Stimulated activated CD8-positive, alpha-beta memory T cell treated with anti-CD3 and anti-CD28 coated beads, Interleukin-15, amount 100 ng/mL, for 4 hours (primary cell): ENCODE measurements around the gene TSPEAR.

Experiments used
- DNase-seq, 2 donors: peaks; one replicate each; pipeline ENCODE4 v3.0.0-alpha.2; 2020; ENCODE audit warnings: low read depth in 2 of 2

Gene TSPEAR

GRCh38 chr21:44720170-44720569, 8.8 kb upstream of the TSPEAR start:
- DNase-seq: no peak

DNA sequence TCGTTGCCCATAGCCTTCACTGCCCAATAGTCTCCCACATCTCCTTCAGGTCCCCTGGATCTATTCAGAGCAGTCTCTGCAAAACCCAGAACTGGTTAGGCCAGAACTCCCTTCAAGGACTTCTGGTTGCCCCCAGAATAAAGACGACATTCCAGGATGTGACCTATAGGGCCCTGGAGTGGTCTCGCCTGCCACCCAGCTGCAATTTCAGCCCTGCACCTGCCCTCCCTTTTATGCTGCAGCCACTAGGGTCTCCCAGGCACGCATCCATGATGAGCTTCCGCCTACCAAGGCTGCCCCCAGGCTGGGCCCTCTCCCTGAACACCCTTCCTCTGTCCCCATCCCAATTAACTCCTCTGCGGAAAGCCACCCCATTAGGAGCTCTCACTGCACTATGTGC, 7.2 kb upstream of the TSPEAR start:
- DNase-seq: no peak

- DNase-seq: no peak
Measured at GRCh38 chr21:44718093-44718492, 6.7 kb upstream of the TSPEAR start.

DNA sequence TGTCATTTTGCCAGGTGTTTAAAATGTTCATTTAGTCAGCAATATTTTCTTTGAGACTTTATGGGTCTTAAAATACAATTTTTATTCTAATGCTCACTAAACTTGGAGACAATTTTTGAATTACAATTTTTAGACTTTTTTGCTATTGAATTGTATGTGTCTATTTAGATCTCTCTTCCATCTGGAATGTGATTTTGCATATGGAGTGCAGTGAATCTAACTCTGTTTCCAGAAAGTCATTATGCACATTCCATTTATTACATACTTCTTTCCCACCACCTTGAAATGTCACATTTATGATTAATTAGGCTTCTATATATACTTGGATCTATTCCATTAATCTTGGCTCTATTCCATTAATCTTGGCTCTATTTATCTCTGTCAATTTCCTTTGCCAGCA, 5.6 kb upstream of the TSPEAR start:
- no peak for DNase-seq

GRCh38 chr21:44714905-44715304, 3.5 kb upstream of the TSPEAR start:
- no peak for DNase-seq

DNA sequence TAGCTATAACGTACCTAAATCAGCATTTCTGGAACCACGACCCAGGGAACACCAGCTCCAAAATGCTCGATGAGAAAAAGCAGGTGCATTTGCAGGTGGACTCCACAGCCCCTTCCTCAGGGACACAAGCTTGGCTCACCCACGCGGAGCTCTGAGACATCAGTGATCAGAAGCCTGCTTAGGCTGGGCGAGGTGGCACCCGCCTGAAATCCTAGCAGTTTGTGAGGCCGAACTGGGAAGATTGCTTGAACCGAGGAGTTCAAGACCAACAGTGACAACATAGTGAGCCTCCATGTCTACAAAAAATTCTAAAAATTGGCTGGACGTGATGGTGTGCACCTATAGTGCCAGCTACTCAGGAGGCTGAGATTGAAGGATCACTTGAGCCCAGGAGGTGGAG, 2.5 kb upstream of the TSPEAR start:
- no peak for DNase-seq

DNA sequence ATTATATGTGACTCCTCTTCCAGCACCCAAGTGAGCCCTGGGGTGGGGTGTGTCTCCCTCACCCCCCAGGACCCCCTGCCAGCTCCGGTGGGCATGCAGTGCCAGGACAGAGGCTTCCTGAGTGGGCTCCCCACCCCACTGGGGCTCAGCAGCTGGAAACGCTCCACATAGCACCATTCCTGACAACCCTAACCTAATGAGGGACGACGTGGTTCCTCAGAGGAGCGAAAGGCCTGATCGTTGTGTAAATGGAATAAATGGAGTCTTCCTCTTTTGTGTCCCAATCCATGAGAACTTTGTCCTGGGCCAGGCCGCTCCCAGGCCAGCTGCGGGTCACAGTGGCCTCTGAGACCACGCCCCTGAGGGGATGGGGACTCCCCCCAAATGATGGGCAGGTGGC, 1.8 kb upstream of the TSPEAR start:
- no peak for DNase-seq

GRCh38 chr21:44712203-44713028, 1.0 kb upstream of the TSPEAR start:
- DNase-seq: no peak

DNA sequence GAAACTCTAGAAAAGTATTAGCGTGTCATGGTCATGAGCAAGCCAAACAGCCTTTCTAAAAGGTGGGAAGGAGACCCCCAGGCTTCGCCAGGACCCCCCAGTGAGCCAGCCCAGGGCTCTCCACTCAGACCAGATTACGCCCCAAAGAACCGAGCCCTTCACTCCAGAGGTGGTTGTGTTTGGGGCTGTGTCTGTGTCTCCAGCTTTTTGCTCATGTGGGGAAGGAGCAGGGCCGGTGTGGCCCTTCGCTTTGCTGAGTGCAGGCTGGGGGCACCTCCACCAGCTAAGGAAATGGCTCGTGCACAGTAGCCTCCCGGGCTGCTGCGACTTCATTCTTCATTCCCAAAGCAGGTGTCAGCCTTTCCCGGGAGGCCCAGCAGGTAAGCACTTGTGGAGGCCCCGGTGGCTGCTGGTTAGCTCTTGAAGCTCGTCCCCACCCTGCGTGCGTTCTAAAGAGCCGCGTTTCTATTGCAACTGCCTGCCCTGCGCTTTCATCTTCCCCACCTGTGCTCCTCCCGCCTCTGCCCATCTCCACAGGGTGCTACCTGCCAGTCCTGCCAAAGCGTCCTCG, 531 bp downstream of the TSPEAR start:
- no peak for DNase-seq

DNA sequence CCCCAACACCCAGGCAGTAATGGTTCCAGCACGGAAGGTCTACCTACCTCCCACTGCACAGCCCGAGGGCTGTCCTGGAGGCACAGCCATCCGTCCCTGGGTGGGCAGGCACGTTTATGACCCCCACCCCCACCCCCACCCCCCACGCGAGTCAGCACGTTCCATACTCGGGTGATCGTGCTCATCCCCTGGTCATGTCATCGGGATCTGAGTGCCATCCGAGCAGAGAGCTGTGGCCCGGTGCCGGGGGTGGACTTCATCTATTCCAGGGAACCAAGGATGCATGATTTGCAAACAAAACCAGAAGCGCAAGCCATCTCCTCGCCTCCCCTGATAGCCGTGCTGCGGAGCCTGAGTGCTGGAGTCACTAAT, 1.1 kb downstream of the TSPEAR start:
- DNase-seq: no peak

DNA sequence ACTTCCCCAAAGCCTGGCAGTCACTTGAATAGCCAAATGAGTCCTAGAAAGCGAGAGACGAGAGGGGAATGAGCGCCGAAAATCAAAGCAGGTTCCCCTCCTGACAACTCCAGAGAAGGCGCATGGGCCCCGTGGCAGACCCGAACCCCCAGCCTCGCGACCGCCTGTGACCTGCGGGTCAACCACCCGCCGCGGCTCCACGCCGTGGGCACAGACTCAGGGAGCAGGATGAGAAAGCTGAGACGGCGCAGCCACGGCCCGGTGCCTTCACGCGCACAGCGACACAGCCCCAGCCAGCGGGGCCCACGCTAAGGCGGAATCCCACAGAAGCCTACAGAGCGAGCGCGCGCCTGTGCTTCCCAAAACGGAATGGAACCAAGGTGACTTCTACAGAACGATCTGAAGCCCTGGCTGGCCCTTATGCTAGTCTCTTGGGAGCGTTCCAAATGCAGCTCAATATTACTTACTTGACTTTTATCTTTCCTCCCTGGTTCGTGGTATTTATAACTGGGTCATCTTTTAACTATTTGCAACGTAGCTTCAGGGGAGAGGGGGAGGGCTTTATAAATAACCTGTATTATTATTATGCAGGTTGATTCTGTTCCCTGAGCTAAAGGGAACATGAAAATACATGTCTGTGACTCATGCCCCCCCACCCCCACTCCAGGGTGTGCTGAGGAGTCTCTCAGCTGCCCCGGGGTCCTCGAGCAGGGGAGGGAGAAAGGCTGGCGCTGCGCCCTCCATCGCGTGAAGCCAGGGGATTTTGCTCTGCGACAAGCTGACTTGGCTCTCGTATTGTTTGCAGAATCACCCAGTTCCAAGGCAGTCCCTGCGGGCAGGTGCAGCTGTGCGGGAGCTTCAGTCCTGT, 1.7 kb downstream of the TSPEAR start:
- DNase-seq: peak in 1 of 2 donors; percentile 20

DNA sequence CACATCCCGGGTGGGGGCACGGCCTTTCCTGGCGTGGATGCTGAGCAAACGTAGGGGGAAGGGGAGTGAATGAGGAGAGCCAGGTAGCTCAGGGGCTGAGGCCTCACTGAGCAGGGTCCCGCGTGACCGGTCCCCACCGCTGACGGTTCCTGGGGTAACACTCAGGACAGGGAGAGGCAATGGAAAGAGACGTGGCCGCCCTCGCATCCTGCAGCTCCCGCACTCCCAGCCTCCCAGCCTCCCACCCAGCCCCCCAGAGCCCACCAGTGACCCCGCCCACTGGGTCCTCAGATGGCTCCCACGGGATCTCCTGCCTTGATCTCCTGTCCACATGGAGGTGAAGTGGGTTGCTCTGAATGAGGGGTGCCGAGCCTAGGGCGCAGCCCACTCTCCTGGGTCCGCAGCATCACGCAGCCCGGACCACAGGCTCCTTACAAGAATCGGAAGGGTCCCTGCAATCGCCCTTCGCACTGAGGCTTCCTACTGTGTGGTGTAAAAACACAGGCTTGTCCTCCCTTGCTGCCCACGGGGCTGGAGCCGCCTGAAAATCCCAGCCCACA, 2.4 kb downstream of the TSPEAR start:
- DNase-seq: no peak

DNA sequence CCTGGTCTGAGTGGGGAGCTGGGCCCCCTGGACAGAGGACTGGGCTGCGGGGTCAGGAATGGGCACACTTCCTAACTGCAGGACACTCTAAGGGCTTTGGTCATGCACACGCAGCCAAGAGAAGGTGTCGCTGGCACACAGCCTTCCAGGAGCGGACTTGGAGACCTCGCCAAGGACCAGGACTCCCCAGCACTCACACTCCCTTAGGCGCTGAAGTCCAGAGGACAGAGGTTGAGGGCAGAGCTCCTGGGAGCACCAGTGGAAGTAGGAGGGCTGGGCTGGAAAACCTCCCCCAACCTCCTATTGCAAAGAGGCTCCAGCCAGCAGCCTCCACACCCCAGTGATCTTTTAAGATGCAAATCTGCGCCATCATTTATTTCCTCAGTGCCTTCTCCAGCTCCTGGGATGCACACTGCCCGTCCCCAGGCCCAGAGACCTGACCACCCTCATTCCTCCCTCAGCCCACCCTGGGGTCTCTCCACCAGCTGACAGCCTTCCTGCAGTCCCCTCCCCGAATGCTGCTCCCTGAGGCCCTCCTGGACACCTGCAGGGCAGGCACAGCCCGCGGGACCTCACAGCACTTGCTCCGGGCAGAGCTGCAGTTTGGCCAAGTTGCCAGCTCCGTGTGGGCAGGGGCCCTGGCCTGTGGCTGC, 3.0 kb downstream of the TSPEAR start:
- no peak for DNase-seq

GRCh38 chr21:44706706-44707581, 4.4 kb downstream of the TSPEAR start:
- no peak for DNase-seq

GRCh38 chr21:44706026-44706705, 5.2 kb downstream of the TSPEAR start:
- no peak for DNase-seq

DNA sequence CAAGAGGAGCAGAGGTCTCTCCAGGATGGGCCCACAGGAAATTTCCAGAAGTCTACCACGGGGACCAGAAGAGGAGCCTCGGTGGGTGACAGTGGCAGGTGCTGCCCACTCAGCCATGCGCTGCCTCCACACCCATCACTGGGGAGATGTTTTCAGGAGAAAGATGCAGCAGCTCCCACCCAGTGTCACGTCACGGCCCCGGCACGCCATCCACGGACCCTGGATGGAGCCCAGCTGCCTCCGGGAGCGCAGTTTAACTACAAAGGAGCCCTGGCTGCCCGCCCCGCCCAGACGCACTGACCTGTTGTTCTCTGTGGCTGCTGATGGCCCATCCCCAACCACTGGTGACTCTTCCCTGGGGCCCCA, 6.8 kb downstream of the TSPEAR start:
- DNase-seq: no peak

DNA sequence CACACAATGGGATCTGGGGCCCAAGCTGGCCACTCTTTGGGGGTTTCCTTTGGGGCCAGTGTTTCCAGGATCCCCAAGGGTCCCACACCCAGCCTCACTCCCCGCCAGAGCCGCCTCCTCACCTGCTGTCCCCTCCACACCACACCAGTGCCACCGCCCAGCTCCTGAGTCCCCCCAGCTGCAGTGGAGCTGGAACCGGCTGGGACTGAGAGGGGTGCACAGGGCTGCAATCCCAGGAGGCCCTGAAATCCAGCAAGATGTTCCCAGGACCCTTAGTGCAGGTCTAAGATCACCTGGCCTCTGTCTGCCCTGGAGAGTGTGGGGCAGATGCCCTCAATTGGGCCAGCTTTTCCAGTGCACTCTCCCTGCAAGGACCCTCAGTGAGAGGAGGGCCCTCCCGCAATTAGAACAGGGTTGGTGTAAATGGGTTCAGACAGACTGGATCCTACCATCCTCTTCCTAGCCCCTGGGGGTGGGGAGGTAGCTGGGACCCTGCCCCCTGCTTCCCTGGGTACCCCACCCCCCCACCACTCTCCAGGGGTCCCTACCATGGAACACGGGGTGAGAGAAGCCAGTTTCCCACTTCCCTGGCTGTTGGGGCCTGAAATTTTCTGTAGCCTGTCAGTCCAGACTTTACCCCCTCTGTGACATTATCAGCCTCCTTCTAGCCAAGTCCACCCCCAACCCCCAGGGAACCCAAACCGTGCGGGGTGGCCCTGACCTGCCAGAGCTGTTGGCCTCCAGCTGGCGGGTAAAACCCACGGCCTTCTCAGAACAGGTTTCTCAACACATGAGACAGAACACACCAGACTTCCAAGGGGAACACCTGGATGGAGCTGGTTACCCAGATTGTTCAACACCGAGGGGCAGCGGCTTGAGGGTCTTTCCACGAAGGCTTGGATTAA, 7.4 kb downstream of the TSPEAR start:
- no peak for DNase-seq

DNA sequence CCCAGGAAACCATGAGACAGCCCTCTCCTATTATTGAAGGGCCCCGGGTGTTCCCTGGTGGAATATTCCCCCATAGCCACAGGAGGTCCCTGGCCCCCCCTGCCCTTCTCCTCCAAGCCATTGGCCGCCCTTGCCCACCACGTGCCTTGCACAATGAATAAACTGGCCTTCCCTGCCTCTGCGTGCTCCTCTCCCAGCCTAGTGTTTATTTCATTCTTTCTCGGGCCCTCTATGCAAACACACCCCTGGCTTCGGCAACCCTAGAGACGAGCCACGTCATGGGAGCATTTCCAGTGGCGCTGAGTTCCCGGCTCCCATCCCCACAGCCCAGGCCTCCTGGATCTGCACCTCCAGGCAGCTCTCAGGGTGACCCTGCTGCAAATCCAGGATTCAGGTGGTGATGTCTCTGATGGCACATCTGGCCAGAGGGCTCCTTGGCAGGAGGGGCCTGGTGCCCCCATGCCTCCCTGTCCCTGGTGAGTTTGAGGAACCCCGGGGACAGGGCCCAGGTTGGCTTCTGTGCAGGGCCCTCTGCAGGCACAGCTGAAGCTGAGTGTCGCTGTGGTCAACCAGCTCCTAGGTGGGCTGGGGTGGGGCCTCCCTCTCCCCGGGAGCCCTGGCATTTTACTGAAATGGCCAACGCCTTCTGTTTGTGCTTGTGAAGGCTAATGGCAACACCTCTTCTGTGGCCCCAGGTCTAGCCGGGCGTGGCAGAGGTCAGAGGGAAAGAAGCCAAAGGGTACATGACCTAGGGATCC, 8.2 kb downstream of the TSPEAR start:
- DNase-seq: no peak
